Suppressor macrophage (primary cell): Measurements from ENCODE around the gene SLC26A4.

ENCODE experiments used
- DNase-seq, 4 experiments: peaks; one replicate each; pipeline ENCODE4 v3.0.0-alpha.2; 2020 to 2022

The SLC26A4 gene

DNA sequence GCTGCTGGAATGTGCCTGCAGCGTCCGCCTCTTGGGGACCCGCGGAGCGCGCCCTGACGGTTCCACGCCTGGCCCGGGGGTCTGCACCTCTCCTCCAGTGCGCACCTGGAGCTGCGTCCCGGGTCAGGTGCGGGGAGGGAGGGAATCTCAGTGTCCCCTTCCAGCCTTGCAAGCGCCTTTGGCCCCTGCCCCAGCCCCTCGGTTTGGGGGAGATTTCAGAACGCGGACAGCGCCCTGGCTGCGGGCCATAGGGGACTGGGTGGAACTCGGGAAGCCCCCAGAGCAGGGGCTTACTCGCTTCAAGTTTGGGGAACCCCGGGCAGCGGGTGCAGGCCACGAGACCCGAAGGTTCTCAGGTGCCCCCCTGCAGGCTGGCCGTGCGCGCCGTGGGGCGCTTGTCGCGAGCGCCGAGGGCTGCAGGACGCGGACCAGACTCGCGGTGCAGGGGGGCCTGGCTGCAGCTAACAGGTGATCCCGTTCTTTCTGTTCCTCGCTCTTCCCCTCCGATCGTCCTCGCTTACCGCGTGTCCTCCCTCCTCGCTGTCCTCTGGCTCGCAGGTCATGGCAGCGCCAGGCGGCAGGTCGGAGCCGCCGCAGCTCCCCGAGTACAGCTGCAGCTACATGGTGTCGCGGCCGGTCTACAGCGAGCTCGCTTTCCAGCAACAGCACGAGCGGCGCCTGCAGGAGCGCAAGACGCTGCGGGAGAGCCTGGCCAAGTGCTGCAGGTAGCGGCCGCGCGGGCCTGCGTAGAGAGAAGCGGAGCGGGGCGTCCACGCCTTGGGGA is 645 bp downstream of the SLC26A4 start:
- DNase-seq = peak in 3 of 4 experiments; percentile 27 to 49 (median 34)

DNA sequence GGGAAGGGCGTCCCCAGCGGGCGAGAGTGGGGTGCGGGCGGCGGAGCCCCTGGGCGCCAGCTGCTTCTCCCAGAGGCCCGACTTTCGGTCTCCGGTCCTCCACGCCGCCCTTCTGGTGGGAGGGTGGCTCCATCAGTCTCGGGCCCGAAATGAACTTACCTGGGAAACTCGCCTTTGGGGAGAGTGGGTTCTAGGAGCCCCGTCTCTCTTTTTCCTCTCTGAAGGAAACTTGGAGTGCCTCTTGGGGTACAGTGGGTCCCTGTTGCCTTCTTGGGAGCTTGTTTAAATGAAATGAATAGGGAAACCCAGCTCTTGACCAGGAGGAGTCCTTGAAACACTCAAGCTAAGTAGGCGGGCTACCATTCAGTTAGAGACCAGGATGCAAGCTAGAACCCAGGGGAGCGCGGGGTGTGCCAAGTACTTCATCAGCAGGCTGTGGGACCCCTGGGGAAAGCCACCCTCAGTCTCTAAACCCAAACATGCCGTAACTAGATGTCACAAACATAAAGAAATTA is 1.3 kb downstream of the SLC26A4 start:
- no peak for DNase-seq

DNA sequence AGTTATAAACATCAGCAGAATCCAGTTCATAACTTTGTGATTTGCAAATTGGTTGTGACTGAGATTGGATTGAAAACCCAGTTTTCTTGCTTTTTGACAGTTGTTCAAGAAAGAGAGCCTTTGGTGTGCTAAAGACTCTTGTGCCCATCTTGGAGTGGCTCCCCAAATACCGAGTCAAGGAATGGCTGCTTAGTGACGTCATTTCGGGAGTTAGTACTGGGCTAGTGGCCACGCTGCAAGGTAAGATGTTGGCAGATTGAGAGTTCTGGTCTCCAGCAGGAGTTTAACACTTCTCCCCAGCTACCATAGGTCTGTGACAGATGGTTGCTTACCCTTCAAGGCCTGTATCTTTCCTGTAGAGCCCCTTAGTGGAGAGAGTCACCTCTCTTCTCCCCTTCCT is 2.6 kb downstream of the SLC26A4 start:
- no peak for DNase-seq

GRCh38 chr7:107666790-107667189 is 6.2 kb downstream of the SLC26A4 start:
- no peak for DNase-seq

GRCh38 chr7:107667341-107667740 is 6.7 kb downstream of the SLC26A4 start:
- no peak for DNase-seq

DNA sequence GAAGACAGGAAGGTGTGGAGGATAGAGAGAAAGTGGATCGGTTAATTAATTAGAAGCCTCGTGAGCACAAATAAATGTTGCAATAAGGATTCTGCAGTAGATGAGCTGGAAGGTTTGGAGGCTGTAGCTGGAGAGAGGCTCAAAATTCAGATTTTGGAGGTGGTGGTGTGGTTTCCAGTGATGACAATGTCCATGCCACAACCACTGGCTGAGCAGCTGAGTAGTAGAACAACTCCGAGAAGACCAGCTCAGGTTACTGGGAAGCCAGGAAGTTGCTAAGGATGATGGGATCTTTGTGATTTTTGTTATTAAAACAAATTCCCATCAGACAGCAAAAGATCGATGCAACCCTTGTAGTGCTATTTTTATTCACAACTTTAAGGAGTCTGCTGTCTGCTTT is 7.7 kb downstream of the SLC26A4 start:
- no peak for DNase-seq

DNA sequence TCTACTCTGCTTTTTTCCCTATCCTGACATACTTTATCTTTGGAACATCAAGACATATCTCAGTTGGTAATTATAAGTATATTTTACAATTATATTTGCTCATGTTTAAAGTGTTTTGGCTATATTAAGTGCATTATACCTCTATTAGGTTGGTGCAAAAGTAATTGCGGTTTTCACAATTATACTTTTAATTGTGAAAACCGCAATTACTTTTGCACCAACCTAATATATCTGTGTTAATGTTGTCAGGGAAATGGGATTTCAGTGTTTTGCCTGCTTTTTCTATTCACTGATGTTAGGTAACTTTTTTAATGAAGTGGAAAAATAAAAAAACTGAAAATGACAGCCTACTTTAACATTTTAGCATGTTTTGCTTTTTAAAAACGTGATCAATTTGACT is 11.6 kb downstream of the SLC26A4 start:
- no peak for DNase-seq

GRCh38 chr7:107676249-107676648 is 15.6 kb downstream of the SLC26A4 start:
- no peak for DNase-seq

- peak in 1 of 4 experiments; percentile 11 for DNase-seq
These were observed 17.6 kb downstream of the SLC26A4 start for GRCh38 chr7:107678110-107678753.

- no peak for DNase-seq
These were observed 19.9 kb downstream of the SLC26A4 start for GRCh38 chr7:107680478-107680877.

GRCh38 chr7:107682886-107683285 is 22.3 kb downstream of the SLC26A4 start:
- no peak for DNase-seq

- no peak for DNase-seq
These were observed 23.7 kb downstream of the SLC26A4 start for GRCh38 chr7:107684287-107684686.

- no peak for DNase-seq
These were observed 24.4 kb downstream of the SLC26A4 start for GRCh38 chr7:107684947-107685463.

DNA sequence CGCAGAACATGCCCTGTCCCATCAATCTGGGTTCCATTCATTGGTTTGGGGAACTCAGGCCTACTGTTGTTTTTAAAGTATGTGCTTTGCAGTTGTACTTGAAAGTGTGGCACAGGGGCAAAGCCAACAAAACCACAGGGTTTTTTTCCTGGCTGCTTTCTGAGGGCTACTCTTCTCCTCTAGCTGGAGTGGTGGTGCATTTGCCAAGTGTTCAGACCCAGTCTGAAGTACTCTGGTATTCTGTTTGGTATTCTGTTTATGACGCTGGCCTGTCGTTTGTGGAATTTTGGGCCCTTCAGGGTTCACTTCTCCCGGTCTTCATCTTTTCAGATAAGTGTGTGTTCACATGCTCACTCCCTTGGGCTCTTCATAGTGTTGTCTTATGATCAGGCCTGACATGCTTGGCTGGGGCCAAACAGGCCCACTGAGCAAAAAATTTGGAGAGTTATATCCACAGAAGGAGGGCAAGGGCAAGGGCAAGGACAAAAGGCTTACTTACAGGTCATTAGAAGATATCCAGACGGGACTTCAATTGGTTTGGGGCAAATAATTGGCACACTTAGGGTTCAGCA is 26.3 kb downstream of the SLC26A4 start:
- no peak for DNase-seq

GRCh38 chr7:107687656-107688055 is 27.0 kb downstream of the SLC26A4 start:
- DNase-seq = no peak

- DNase-seq = no peak
These were observed 28.9 kb downstream of the SLC26A4 start for GRCh38 chr7:107689553-107689952.

DNA sequence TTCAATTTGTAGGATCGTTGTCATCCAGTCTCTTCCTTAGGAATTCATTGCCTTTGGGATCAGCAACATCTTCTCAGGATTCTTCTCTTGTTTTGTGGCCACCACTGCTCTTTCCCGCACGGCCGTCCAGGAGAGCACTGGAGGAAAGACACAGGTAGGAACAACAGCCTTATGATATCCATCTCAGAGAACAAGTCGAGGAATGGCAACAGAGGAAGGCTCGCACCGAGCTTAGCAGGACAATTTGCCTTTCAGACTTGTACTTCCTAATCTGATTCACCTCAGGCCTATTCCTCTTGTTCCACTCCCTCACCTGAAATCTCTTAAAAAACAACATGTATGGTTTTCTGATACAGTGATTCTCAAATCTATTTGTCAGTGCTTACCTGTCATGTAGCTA is 29.5 kb downstream of the SLC26A4 start:
- no peak for DNase-seq

GRCh38 chr7:107690611-107691010 is 30.0 kb downstream of the SLC26A4 start:
- no peak for DNase-seq

DNA sequence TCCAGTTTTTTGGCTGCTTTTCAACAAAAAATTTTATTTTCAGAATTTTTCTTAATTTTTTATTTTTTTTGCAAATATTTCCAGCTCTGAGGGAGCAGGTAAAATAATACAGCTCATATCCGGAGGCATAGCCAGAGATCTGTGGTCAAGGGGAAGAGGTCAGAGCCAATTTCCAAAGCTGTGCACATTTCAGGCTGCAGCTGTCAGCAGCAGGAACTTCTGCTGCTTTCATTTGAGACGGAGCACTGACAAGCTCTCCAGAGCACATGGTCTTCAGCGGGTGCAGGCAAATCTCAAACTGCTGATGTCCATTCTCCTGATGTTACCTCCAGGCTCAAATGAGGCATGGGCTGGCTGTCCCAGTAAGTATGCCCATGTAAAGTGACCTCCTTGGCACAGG is 31.1 kb downstream of the SLC26A4 start:
- DNase-seq = peak in 2 of 4 experiments; percentile 19 to 22

DNA sequence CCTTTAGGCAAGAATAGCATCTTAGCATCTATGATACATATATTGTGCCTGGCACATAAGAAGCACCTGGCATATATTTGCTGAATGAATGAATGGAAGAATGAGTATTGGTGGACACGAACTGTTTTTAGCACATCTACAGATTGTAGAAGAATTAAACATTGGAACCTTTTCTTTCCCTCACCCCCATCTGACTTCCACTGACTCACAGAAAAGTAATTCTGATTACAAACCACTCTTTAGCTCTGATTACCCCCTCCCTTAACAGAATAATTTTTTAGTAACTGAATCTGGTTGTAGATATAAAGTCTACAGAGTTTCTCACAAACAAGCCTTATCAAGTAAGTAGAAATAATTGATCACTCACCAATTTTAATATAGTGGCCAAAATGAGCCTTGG is 31.9 kb downstream of the SLC26A4 start:
- no peak for DNase-seq

DNA sequence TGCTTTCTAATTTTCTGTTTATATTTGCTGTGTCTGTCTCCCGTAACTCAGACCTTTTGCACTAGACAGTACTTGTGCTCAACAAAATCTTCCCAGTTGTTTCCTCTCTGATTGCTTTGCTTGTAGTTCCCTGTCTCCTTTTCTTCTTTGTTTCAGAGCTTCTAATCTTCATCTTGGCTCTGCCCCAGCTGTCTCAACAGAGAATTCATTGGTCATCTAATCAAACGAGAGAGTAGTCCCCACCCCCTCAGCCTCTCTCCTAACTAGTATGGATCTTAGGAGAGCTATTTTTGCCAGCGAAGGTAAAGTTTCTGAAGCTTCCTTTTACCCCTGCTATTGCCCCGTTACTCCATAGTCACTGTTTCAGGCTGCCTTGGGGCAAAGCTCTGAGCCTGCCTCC is 32.8 kb downstream of the SLC26A4 start:
- no peak for DNase-seq

DNA sequence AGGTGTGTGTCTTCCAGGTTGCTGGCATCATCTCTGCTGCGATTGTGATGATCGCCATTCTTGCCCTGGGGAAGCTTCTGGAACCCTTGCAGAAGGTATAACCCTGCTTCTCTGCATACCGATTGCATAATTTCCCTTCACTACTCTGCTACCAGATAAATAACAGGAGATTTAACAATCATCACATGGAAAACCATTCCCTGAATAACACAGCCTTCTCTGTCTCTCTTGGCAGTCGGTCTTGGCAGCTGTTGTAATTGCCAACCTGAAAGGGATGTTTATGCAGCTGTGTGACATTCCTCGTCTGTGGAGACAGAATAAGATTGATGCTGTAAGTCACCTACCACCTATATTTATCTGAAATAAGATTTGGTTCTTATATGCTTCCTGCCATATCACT is 33.8 kb downstream of the SLC26A4 start:
- DNase-seq = no peak

GRCh38 chr7:107696330-107696946 is 35.8 kb downstream of the SLC26A4 start:
- no peak for DNase-seq
